HG02763 (cell line): ENCODE results near the gene ID4.
"Not testable (repeated sequence)": the region's sequence is repeated elsewhere in the genome, so short reads cannot be mapped to it uniquely, and the experiment has no call there.

Experiments
- ATAC-seq: cut with Tn5 transposase; IDR thresholded peaks from one replicate; pipeline ENCODE4 v1.9.1; 2021; ENCODE audit warnings: mild to moderate bottlenecking, moderate library complexity; ENCODE audit not compliant: unreplicated experiment

Gene ID4

DNA sequence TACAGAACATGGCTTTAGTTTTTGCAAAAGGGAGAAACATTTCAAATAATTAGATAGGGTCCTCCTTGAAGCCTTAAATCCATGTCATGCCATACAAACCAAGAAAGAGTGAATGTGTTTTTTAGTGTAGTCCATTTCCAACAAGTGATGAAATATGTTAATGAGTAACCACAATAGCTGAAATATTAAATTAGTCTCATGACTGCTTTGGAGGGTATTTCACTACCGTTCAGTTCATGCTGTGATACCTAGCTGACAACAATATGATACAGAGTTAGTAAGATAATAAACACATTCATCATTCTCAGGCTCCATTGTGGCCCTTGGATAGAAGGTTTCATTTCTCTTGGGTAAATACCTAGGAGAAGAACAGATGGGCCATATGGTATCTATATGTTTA lies 5.8 kb upstream of the ID4 start:
- ATAC-seq, result no peak

- ATAC-seq, result no peak
Measured at GRCh38 chr6:19833947-19834346, 3.2 kb upstream of the ID4 start.

- no peak for ATAC-seq
Measured at GRCh38 chr6:19834858-19835257, 2.3 kb upstream of the ID4 start.

GRCh38 chr6:19835605-19836004 lies 1.6 kb upstream of the ID4 start:
- ATAC-seq, result no peak

DNA sequence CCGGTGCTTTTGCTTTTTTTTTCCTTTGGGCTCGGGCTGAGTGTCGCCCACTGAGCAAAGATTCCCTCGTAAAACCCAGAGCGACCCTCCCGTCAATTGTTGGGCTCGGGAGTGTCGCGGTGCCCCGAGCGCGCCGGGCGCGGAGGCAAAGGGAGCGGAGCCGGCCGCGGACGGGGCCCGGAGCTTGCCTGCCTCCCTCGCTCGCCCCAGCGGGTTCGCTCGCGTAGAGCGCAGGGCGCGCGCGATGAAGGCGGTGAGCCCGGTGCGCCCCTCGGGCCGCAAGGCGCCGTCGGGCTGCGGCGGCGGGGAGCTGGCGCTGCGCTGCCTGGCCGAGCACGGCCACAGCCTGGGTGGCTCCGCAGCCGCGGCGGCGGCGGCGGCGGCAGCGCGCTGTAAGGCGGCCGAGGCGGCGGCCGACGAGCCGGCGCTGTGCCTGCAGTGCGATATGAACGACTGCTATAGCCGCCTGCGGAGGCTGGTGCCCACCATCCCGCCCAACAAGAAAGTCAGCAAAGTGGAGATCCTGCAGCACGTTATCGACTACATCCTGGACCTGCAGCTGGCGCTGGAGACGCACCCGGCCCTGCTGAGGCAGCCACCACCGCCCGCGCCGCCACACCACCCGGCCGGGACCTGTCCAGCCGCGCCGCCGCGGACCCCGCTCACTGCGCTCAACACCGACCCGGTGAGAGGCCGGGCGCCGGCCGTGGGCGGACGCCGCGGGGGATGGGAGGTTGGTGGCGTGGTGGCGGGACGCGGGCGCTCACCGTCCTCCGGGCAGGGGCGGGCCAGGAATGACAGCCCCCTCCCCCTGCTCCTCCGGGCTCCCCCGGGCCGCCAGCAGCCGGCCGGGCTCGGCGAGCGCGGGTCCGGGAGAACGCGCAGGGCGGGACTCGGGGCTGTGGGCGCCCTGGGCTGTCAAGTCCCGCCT lies 606 bp downstream of the ID4 start:
- ATAC-seq, result no peak

DNA sequence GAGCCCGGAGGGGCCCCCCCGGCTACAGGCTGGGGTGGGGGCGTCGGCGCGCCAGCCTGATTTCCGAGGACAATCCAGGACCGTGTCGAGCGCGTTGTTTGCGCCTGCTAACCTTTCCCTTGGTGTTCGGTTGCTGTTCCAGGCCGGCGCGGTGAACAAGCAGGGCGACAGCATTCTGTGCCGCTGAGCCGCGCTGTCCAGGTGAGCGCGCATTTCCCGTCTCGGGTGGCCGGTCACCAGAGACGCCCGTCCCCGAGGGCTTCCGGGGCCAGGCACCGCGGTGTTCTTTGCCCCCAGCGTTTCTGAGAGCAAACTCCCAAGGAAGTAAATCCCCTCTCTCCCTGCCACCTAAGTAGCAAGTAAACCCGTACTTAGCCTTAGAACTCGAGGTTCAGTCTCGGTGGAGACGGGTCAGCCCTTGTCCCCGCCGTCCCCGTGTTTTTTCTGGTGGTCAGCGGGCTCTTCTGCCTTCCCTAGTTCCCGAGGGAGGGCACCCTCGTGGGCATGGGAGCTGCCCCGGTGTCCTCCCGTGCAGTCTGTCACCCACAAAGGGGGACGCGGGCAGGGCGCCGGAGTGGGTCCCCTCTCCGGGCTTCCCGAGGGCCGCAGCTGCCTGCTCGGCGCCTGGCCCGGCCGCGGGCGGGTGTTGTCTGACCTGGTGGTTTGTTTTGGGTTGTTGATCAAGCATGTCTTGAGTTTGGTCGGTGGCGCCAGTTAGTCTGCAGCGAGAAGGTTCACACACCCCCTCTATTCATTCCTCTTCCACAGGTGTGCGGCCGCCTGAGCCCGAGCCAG lies 1.5 kb downstream of the ID4 start:
- no peak for ATAC-seq

DNA sequence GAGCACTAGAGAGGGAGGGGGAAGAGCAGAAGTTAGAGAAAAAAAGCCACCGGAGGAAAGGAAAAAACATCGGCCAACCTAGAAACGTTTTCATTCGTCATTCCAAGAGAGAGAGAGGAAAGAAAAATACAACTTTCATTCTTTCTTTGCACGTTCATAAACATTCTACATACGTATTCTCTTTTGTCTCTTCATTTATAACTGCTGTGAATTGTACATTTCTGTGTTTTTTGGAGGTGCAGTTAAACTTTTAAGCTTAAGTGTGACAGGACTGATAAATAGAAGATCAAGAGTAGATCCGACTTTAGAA lies 2.0 kb downstream of the ID4 start:
- no peak for ATAC-seq

DNA sequence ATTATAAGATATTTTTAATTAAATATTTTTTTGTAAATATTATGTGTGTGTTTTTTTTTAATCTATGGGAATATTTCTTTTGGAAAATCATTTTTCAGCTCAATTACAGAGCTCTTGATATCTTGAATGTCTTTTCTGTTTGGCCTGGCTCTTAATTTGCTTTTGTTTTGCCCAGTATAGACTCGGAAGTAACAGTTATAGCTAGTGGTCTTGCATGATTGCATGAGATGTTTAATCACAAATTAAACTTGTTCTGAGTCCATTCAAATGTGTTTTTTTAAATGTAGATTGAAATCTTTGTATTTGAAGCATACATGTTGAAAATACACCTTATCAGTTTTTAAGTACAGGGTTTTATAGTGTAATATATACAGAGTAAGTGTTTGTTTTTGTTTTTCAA lies 2.6 kb downstream of the ID4 start:
- ATAC-seq, result no peak

- ATAC-seq, result no peak
Measured at GRCh38 chr6:19841181-19841580, 4.0 kb downstream of the ID4 start.

DNA sequence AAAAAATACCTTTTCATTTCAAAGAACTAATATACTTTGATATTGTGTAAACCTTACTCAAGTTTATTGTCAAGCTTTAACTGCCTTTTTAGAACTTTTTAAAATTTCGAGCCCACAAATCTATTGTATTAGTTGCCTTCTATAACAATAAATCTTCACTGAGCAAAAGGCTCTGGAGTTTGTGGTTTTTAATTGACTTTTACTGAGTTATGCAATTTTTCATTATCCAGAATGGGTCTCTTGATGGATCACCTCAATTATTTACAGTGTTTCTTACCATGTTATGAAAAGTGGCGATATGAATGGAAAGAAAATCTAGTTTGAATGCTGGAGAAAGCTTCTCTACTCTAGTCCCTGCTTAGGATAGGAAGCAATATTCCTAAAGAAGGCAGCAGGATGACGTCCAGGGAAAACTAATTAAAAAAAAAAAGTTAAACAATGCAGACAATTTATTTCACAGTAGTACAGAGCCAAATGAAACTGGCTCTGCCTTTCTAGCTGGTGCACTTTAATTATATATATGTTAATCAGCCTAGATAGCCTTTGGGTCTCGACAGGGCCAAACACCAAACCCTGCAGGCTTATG lies 5.0 kb downstream of the ID4 start:
- no peak for ATAC-seq

DNA sequence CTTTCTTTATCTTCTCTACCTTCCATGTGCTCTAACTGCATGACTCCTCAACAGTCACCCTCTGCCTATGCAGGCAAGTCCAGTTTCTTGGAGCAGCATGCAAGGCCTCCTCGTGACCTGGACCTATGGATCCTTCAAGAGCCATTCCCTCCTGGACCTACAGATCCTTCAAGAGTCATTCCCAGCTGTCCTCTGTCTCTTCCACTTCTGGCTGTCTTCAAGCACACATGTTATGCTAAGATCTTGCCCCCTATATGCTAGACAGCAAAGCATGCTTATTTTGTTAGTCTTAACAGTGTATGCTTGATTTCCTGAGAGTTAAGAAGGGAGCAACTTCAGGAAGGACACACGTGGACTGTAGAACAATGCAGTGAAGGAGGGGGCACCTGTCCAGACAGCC lies 7.5 kb downstream of the ID4 start:
- ATAC-seq, result no peak

DNA sequence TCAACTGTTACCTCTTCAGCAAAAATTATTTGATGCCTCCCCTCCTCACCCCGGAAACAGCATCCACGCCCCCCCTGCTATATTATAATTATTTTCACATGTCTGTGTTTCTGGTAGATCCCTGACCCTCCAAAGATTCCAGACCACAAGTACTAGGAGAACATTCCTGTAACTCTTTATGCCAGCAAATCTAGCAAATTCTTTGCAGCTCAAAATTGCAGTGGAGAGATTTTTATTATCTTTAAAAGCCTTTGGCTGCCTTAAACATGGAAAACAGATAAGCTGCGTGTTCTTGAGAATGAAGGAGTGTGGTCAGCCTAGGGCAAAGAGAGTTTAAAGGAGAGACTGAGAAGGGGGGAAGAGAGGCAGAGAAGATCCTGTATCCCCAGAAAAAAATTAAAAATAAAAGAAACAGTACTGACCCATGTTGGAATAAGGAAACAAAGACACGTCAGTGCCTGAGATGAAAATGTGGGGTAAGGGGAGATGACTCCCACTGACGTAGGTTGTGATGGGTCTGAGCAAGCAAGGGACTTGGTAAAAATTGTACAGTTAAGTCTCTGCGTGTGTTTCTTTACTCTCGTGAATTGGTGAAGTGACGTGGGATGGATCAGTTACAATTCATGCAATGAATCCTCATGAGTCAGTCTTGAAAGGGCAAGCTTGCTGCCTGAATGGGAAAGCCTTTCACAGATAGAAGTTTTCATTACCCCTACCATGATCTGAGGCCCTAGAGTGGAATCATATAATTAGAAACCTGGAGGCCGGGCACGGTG lies 8.3 kb downstream of the ID4 start:
- ATAC-seq, result no peak

DNA sequence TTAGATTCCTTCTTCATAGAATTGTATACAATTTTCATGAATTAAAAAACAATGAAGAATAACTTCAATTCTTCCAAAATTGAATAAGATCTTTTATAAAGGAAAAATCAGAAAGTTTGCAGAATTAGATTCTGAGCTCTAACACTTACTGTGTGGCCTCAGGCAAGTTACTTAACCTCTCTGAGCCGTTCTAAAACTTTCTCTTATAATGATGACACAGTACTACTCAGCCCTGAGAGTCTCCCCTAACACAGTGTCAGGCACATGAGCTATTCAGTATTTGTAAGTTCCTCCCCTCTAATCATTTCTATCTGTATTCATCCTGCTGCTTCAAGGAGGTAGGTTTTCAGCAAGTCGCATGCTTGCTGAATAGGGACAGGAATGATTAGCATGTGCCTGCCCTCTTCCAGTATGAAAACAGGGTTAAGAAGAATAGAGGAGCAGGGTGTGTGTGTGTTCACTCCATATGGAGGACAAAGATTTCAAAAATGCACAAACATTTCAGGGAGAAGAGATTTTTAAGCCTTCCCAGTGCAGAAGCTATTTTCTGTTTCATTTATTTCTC lies 11.4 kb downstream of the ID4 start:
- no peak for ATAC-seq

DNA sequence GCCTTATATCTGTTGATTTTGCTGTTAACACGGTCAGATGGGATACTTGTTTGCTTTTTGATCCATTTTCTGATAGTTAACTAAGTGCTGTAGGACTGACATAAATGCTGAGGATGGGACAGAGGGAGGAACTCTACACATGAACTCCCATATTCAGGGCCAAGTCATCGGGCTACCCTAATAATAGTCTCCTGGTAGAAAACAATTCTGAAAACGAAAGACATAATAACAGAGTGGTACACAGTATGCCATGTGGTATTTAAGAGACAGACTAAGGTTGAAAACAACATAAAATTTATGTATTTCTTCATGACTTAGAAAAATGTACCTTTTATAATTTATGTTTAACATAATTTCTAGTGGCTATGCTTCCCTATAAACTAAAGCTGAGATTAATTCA lies 12.0 kb downstream of the ID4 start:
- ATAC-seq, result no peak

DNA sequence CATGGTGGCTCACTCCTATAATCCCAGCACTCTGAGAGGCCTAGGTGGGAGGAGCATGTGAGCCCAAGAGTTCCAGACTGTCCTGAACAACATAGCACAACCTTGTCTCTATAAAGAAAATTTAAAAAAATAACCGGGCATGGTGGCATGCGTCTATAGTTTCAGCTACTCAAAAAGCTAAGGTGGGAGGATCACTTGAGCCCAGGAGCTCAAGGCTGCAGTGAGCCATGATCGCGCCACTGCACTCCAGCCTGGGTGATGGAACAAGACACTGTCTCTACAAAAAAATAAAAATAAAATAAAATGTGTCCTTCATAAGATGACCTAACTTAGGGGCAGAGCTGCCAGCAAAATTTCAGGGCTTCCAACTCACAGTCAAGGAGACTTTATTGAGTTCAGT lies 12.6 kb downstream of the ID4 start:
- ATAC-seq, result no peak

GRCh38 chr6:19851241-19852089 lies 14.3 kb downstream of the ID4 start:
- no peak for ATAC-seq

DNA sequence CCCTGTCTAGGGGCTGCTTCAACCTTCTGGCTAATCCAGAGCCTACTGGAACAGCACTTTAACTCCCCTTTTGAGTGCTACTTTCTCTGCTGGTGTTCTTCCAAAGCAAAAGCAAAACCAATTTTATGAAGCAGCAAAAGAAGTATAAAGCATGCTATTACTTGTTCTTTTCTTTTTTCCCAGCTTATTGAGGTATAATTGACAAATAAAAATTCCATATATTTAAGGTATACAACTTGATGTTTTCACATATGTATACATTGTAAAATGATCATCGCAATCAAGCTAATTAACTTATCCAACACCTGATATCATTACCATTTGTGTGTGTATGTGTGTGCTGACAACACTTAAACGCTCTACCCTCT lies 14.9 kb downstream of the ID4 start:
- ATAC-seq, result no peak

DNA sequence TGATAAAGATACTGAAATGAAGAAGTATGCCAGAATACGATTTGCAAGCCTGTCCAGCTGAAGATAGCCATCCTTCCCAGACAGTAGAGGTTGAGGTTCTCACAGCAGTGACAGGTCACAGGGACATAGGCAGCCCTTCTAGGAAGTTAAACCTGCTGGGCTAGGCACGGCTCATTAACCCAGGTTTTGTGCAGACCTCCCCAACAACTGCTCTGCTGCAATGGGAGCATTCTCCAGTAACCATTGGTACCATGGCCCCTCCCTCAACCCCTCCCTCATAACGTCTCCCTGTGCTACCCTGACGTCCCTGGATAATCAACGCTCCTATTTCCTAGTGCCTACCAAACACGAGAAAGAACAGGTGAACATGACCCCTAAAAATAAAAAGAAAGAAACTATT lies 15.8 kb downstream of the ID4 start:
- ATAC-seq, result no peak

GRCh38 chr6:19854421-19855015 lies 17.3 kb downstream of the ID4 start:
- ATAC-seq, result not testable (repeated sequence)

DNA sequence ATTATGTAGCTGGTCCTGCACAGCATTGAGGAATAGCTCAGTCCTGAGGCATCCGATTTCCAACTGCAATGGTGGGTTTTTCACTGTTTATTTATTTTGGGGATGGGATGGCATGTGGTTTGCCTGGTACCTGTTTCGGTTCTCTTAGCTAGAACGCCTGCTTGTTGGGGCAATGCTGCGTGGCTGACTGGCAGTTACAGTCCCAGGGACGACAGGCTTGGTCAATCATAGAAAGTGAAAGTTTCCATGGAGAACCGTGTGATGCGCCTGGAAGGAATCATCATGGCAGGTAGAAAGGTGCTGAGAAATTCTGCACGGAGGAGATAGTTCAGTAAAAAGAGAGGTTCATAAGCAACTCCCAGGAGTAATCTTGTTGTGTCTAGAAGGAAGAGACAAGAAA lies 18.4 kb downstream of the ID4 start:
- no peak for ATAC-seq
